Esophagus mucosa (tissue), 1 donor: ENCODE data around the gene ASB4. TPM values are rescaled to one million over a fixed set of nuclear protein-coding genes. Genes with fewer than 3 reads are reported as not detected.
"Not testable (repeated sequence)": the region's sequence is repeated elsewhere in the genome, so short reads cannot be mapped to it uniquely, and the experiment has no call there.

Source experiments
- ATAC-seq: fragments of 200-7000 bp; cut with Tn5 transposase; one replicate; pipeline ENCODE4 v1.9.1; 2020
- total RNA-seq: library from RNA; stranded (reverse); gene quantifications from one replicate; pipeline ENCODE4 v1.2.4, GENCODE V29; 2023
- donor health status: DM: yes; HTN: yes; CAD: no.

Gene ASB4
- not detected for total RNA-seq

- no peak for ATAC-seq
Measured at GRCh38 chr7:95485391-95486123, at the start of gene ASB4. ASB4 (plus strand) TSS chr7:95485943; CDS start chr7:95485972, 29 bp downstream.

- ATAC-seq: no peak
Measured at GRCh38 chr7:95436407-95436806, 49.3 kb upstream of the ASB4 start.

DNA sequence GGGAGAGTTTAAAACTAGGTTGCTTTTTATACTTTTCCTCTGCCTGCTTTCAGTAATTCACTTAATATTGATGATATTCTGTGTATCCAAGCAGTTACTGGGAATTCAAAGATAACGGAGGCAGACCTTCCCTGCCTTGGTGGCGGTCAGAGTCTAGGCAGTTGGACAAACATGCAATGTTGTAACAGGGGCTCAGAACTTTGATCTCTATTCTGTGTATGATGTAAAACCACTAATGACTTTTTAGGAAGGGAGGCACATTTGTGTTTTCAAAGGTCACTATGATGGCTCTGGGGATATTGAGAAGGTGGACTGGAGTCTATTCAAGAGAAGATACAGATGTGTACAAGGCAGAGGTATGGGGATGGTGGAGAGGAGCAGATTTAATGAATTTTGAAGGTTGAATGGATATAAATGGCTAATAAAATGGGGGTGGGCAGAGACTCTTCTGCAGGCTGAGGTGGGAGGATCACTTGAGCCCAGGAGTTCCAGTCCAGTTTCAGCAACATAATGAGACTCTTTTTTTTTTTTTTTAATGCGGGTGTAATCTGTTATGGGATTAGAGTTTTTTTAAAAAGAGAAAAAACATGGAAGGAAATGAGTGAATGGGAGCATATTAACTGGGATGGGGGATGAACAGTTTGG lies 45.2 kb upstream of the ASB4 start:
- ATAC-seq: no peak

- ATAC-seq: no peak
Measured at GRCh38 chr7:95441042-95441823, 44.5 kb upstream of the ASB4 start.

GRCh38 chr7:95444796-95445195 lies 40.9 kb upstream of the ASB4 start:
- ATAC-seq: no peak

GRCh38 chr7:95446618-95447017 lies 39.1 kb upstream of the ASB4 start:
- no peak for ATAC-seq

- ATAC-seq: no peak
Measured at GRCh38 chr7:95454438-95455045, 31.2 kb upstream of the ASB4 start.

- no peak for ATAC-seq
Measured at GRCh38 chr7:95457947-95458346, 27.8 kb upstream of the ASB4 start.

DNA sequence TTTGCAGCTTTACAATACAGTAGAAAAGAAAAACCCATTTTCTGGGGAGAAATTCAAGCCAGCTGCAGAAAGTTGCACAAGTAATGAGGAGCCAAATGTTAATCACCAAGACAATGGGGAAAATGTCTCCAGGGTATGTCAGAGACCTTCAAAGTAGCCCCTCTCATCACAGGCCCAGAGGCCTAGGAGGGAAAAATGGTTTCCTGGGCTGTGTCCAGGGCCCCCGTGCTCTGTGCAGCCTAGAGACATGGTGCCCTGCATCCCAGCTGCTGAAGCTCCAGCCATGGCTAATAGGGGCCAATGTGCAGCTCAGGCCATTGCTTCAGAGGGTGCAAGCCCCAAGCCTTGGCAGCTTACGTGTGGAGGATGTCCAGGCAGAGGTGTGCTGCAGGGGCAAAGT lies 25.1 kb upstream of the ASB4 start:
- not testable (repeated sequence) for ATAC-seq

GRCh38 chr7:95467912-95468607 lies 17.7 kb upstream of the ASB4 start:
- no peak for ATAC-seq

DNA sequence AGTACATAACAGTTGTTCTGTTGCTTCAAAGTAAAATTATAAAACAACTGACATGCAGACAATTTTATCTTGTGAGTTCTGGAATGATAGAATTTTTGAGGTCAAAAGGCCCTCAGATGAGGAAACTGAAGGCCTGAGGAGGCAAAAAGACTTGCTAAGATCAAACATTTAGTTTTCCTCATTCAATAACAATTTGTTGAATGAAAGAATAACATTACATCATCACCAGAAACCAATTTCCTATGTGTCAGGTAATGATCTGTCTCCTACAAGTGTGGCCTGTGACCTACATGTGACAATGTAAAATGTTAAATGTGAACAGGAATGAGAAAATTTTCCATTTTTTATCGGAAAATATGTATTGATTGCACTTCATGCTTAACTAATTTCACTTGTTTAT lies 16.6 kb upstream of the ASB4 start:
- no peak for ATAC-seq

GRCh38 chr7:95469848-95470247 lies 15.9 kb upstream of the ASB4 start:
- ATAC-seq: no peak

DNA sequence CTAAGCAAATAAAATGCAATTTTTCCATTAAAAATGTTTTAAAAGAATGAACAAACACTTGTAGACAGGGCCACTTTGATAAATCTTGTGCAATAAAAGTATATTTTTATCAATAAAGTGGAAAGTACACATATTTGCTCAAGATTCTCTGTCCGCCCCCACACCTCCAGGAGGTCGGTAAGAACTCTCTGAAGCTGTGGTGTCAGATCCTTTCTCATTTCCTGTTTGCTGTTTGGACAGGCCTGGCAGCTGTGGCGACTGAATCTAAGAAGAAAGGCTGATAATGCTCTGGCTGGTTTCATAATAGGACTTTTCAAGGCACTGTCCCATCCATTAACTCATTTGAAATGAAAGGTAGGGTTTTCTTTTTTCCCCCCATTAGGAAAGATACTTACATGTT lies 15.3 kb upstream of the ASB4 start:
- ATAC-seq: no peak

DNA sequence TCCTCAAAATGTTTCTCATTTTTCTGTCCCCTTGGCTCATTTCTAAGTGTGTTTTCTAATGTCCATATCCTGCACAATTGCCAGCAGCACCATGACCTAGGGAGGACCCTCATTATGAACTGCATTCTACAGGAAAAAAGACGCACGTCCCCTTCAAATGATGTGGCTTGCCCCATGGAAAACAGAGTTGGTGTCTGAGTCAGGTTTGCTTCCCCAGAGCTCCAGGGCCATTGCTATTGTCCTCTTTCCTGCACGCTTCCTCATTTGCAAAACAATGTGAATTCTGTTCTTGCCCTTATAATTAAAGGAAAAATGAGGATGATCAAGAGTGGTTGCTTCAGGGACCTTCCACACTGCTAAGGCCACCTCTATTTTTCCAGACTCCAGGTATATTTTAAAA lies 14.7 kb upstream of the ASB4 start:
- ATAC-seq: no peak

DNA sequence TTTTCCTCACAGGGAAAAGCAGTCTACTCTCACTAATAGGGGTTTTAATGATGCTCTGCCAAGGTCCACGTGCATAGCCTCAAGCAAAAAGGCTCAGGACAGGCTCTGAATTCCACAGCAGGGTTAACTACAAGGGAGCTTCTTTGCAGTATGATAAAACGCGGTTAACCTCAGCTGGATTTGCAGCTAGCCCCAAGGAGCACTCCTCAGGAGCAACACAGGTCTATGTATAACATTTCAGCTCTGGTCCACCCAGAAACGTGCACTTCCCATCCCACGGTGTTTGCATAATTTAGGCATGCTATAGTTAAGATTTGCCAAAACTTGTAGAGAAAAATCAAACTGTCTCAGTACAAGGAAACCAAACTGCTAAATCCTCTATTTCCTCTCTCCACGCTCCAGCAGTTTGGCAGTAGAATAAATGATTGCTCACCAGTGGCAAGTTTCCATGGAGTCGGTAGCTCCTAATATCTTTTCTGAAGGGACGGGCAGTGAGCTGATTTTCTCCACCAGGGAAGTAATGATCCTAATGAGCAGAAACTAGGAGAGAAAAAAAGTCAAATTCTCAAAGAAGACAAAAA lies 13.1 kb upstream of the ASB4 start:
- peak; percentile 82 for ATAC-seq

- no peak for ATAC-seq
Measured at GRCh38 chr7:95473276-95473985, 12.3 kb upstream of the ASB4 start.

DNA sequence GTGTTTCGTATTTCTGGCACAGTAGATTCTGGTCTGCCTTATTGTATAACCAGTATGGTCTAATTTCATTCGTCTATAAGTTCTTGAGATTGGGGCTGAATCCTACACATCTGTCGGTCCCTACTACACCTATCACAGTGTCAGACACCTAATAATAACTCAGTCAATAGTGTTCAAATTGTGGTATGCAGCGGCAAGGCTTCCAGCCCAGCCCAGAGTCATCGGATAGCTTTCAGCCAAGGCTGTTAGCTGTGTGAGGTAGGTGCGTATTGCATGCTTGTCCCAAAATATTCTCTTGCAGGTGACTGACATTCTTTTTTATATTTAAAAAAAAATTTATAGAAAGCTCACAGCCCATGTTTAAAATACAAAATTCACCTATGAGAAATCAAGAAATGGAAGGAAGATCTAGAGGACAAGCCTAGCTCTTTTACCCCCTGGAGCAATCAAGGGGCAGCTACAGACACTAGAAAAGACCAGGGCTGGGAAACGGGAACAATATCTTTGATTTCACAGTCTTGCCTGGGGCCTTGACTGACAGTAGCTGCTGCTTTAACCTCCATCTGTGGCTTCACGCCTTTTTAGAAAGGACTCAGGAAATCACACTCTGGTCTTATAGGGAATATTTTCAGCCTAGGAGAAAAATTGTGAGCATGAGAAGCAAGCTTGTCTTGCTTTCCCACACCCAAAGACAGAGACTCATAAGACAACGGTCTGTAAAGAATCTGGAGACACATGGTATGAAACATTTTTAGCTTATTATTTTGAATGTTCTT lies 9.5 kb upstream of the ASB4 start:
- no peak for ATAC-seq

- peak; percentile 69 for ATAC-seq
Measured at GRCh38 chr7:95476904-95477594, 8.7 kb upstream of the ASB4 start.

GRCh38 chr7:95478272-95479037 lies 7.3 kb upstream of the ASB4 start:
- peak; percentile 32 for ATAC-seq
